ENCODE measurements around the gene ZNF101.

DNA sequence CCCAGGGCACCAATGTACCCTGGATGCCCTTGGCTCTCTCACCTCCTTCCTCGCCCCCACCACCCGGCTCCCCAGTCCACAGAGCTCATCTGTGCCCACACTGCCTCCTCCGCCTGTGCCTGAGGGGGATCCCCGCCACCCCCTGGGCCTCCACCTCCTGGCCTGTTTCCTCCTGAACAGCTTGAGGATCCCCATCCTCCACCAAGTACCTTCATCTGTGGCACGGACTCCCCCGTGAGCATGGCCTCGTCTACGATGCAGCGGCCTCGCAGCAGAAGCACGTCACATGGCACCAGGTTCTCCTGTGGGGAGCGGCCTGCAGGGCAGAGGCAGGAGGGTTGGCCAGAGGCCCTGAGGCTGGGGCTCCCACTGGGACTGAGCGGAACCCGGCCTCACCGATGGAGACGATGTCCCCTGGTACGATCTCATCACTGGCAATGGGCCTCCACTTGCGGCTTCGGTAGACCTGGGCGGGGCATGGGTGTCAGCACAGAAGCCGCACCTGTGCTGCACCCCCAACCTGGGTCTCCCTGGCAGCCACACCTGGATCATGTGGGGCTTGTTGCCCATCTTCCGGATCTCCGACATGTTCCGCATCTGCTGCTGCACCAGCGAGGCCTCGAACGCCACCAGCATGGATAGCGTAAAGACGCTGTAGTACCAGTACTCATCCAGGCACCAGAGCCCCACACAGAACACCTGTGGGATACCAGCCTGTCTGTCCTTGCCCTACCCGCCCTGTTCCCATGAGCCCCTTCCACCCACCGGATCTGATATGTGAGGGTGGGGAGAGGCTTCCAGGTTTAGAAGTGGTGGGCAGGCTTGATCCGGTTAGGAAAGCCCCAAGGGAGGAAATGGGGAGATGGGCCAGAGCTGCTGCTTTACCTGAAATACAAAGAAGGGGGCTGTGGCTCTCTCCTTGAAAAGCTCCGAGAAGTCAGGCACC, 11.9 kb upstream of the ZNF101 start:
- TF ChIP-seq, protein P1, sequence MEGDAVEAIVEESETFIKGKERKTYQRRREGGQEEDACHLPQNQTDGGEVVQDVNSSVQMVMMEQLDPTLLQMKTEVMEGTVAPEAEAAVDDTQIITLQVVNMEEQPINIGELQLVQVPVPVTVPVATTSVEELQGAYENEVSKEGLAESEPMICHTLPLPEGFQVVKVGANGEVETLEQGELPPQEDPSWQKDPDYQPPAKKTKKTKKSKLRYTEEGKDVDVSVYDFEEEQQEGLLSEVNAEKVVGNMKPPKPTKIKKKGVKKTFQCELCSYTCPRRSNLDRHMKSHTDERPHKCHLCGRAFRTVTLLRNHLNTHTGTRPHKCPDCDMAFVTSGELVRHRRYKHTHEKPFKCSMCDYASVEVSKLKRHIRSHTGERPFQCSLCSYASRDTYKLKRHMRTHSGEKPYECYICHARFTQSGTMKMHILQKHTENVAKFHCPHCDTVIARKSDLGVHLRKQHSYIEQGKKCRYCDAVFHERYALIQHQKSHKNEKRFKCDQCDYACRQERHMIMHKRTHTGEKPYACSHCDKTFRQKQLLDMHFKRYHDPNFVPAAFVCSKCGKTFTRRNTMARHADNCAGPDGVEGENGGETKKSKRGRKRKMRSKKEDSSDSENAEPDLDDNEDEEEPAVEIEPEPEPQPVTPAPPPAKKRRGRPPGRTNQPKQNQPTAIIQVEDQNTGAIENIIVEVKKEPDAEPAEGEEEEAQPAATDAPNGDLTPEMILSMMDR (IDR thresholded peaks at IDR 0.05), result no peak
- no peak for TF ChIP-seq POLR2A (IDR thresholded peaks at IDR 0.05)
